CD4-positive, alpha-beta T cell (primary cell): ENCODE results near the gene OCIAD1. TPM values are rescaled to one million over a fixed set of nuclear protein-coding genes. Genes with fewer than 3 reads are reported as not detected.
"Not testable (repeated sequence)": the region's sequence is repeated elsewhere in the genome, so short reads cannot be mapped to it uniquely, and the experiment has no call there.

Experiments
- ATAC-seq: fragments of 200-7000 bp; cut with Tn5 transposase; one replicate; pipeline ENCODE4 v1.10.0; 2022; ENCODE audit warnings: mild to moderate bottlenecking; ENCODE audit not compliant: poor library complexity
- CTCF ChIA-PET: fragments of 350-600 bp; sonication (Branson Sonifier 250); formaldehyde crosslinking; loops from one replicate; lab custom pipeline; 2021; ENCODE audit warnings: antibody characterized with exemption, inconsistent platforms; lab: Charles Lee
- POLR2A ChIA-PET: fragments of 350-600 bp; sonication (Branson Sonifier 250); formaldehyde crosslinking; loops from one replicate; lab custom pipeline; 2021; ENCODE audit warnings: antibody characterized with exemption, inconsistent platforms; lab: Charles Lee
- DNase-seq, 14 experiments: peaks; one replicate each; pipeline ENCODE4 v3.0.0-alpha.2; 2013 to 2020; ENCODE audit warnings: mixed read lengths in 2 of 14
- H3K27ac ChIP-seq, 2 donors: one replicate each; pipeline versions ENCODE4 v1.5.1 to v1.7.0; 2013; ENCODE audit warnings: low read length in 2 of 2, low read depth in 1 of 2, mild to moderate bottlenecking in 1 of 2
- H3K27me3 ChIP-seq, 2 experiments: 1 replicate in 1 of 2; 2 replicates in 1 of 2; pipeline versions ENCODE4 v1.6.1 to v1.7.0; 2013; ENCODE audit warnings: low read length in 2 of 2, control low read depth in 1 of 2, mild to moderate bottlenecking in 1 of 2, moderate library complexity in 1 of 2; ENCODE audit not compliant: insufficient read depth in 2 of 2, control insufficient read depth in 1 of 2
- H3K36me3 ChIP-seq: one replicate; pipeline ENCODE4 v1.6.1; 2013; ENCODE audit warnings: low read length, control low read depth; ENCODE audit not compliant: insufficient read depth
- H3K4me1 ChIP-seq: one replicate; pipeline ENCODE4 v1.6.1; 2013; ENCODE audit warnings: low read length, control low read depth; ENCODE audit not compliant: insufficient read depth
- H3K4me3 ChIP-seq: one replicate; pipeline ENCODE4 v1.5.1; 2013; ENCODE audit warnings: mild to moderate bottlenecking, low read length, moderate library complexity
- H3K9me3 ChIP-seq, 2 experiments: 1 replicate in 1 of 2; 2 replicates in 1 of 2; pipeline versions ENCODE4 v1.6.1 to v1.7.0; 2013; ENCODE audit warnings: low read length in 2 of 2, mild to moderate bottlenecking in 2 of 2, control low read depth in 1 of 2, moderate library complexity in 1 of 2; ENCODE audit not compliant: control insufficient read depth in 1 of 2, insufficient read depth in 1 of 2
- H3K27ac Mint-ChIP-seq: one replicate; pipeline ENCODE4 v1.8.0; 2020; ENCODE audit warnings: mixed read lengths
- H3K27me3 Mint-ChIP-seq: one replicate; pipeline ENCODE4 v1.8.0; 2021; ENCODE audit warnings: mixed read lengths
- H3K36me3 Mint-ChIP-seq: one replicate; pipeline ENCODE4 v1.8.0; 2021; ENCODE audit warnings: low read depth, mixed read lengths
- H3K4me1 Mint-ChIP-seq: one replicate; pipeline ENCODE4 v1.8.0; 2021; ENCODE audit warnings: low read depth, mixed read lengths
- H3K4me3 Mint-ChIP-seq: one replicate; pipeline ENCODE4 v1.8.0; 2020; ENCODE audit warnings: mild to moderate bottlenecking, mixed read lengths
- H3K9me3 Mint-ChIP-seq: one replicate; pipeline ENCODE4 v1.8.0; 2020; ENCODE audit warnings: mixed read lengths
- CTCF ChIP-seq: fragments of 200-600 bp; IDR thresholded peaks from one replicate; pipeline ENCODE4 v1.8.0; 2022; ENCODE audit warnings: antibody characterized with exemption, mild to moderate bottlenecking
- intact Hi-C, 2 experiments: fragments of 100-400 bp; cut with DNase I in 1 of 2; cut with micrococcal nuclease in 1 of 2; formaldehyde crosslinking; loops; one replicate each; pipeline versions ENCODE4 v1.15.1 to v1.9.0; 2023 to 2025; cut with DNase I, micrococcal nuclease
- total RNA-seq, 174 experiments: library from RNA in 2 of 174; stranded (reverse) in 2 of 174; gene quantifications; one replicate each; pipeline ENCODE4 v1.2.3 and lab custom pipeline; 2021 to 2026

The OCIAD1 gene
- total RNA-seq, 2 experiments from 2014 or later: 85.7 to 89.9 TPM

- CTCF ChIA-PET: no interaction called here
- Mint-ChIP-seq H3K4me1 (no peaks in the 10 kb centered on the region), H3K27ac (no peak overlapping the region), H3K4me3 (no peak overlapping the region), H3K27me3 (no peaks in the 10 kb centered on the region), H3K9me3 (peaks cover 4% of the 10 kb centered on the region), H3K36me3 (peaks cover 40% of the 10 kb centered on the region)
- no peak for DNase-seq
- POLR2A ChIA-PET: no interaction called here
- no peaks in the 10 kb centered on the region for H3K9me3 ChIP-seq
- H3K36me3 ChIP-seq: peaks cover 18% of the 10 kb centered on the region
- no peaks in the 10 kb centered on the region for H3K27me3 ChIP-seq
- intact Hi-C loops: no loop called here
- no peak overlapping the region for H3K4me3 ChIP-seq
- no peak for TF ChIP-seq CTCF
- no peaks in the 10 kb centered on the region for H3K4me1 ChIP-seq
- no peak for ATAC-seq
- no peak overlapping the region for H3K27ac ChIP-seq
Measured at GRCh38 chr4:48862661-48863060, 31.8 kb downstream of the OCIAD1 start.

GRCh38 chr4:48863728-48864127, 32.8 kb downstream of the OCIAD1 start:
- no peaks in the 10 kb centered on the region for H3K4me1 Mint-ChIP-seq
- CTCF ChIA-PET: interaction anchor here (0.6 kb wide), 1 partner anchor 74 kb away, joined by 3 read pairs; no protein-coding TSS in a partner anchor
- Histone ChIP-seq H3K27ac (no peak overlapping the region), H3K4me1 (no peaks in the 10 kb centered on the region), H3K27me3 (no peaks in the 10 kb centered on the region), H3K4me3 (no peak overlapping the region), H3K36me3 (peaks cover 9% of the 10 kb centered on the region), H3K9me3 (no peaks in the 10 kb centered on the region)
- H3K27ac Mint-ChIP-seq: no peak overlapping the region
- TF ChIP-seq CTCF: no peak
- no peak overlapping the region for H3K4me3 Mint-ChIP-seq
- no peaks in the 10 kb centered on the region for H3K27me3 Mint-ChIP-seq
- intact Hi-C loops: no loop called here
- H3K9me3 Mint-ChIP-seq: peaks cover 4% of the 10 kb centered on the region
- POLR2A ChIA-PET: interaction anchor here (0.5 kb wide), 1 partner anchor 131 kb away, joined by 3 read pairs; no protein-coding TSS in a partner anchor
- DNase-seq (no peak), ATAC-seq (no peak)
- peaks cover 30% of the 10 kb centered on the region for H3K36me3 Mint-ChIP-seq

GRCh38 chr4:48864696-48865095, 33.8 kb downstream of the OCIAD1 start:
- H3K4me3 ChIP-seq, H3K9me3 ChIP-seq, H3K4me3 Mint-ChIP-seq, H3K27ac Mint-ChIP-seq, POLR2A ChIA-PET, CTCF ChIA-PET, H3K9me3 Mint-ChIP-seq, DNase-seq, H3K4me1 ChIP-seq, H3K36me3 ChIP-seq, H3K27me3 ChIP-seq, H3K27ac ChIP-seq, intact Hi-C loops, H3K27me3 Mint-ChIP-seq, H3K4me1 Mint-ChIP-seq, ATAC-seq: not testable (repeated sequence)
- H3K36me3 Mint-ChIP-seq: peaks cover 22% of the 10 kb centered on the region

GRCh38 chr4:48877827-48878535, 47.1 kb downstream of the OCIAD1 start:
- Histone ChIP-seq H3K9me3 (no peaks in the 10 kb centered on the region), H3K4me1 (no peaks in the 10 kb centered on the region), H3K27ac (no peak overlapping the region), H3K36me3 (no peaks in the 10 kb centered on the region), H3K27me3 (no peaks in the 10 kb centered on the region), H3K4me3 (no peak overlapping the region)
- no peak for ATAC-seq
- no peak for TF ChIP-seq CTCF
- H3K4me3 Mint-ChIP-seq: no peak overlapping the region
- H3K27ac Mint-ChIP-seq: no peak overlapping the region
- ChIA-PET POLR2A (interaction anchor here (0.6 kb wide), 1 partner anchor 81 kb away, joined by 3 read pairs; no protein-coding TSS in a partner anchor), CTCF (no interaction called here)
- H3K9me3 Mint-ChIP-seq: peaks cover 6% of the 10 kb centered on the region
- peaks cover 29% of the 10 kb centered on the region for H3K36me3 Mint-ChIP-seq
- intact Hi-C loops: no loop called here
- no peaks in the 10 kb centered on the region for H3K4me1 Mint-ChIP-seq
- H3K27me3 Mint-ChIP-seq: no peaks in the 10 kb centered on the region
- DNase-seq: no peak
